SK-N-SH (cell line): ENCODE data around the gene NDUFS6. TPM values are rescaled to one million over a fixed set of nuclear protein-coding genes. Genes with fewer than 3 reads are reported as not detected.

ENCODE experiments used
- CTCF ChIA-PET: fragments of 300-600, 350-600 bp; formaldehyde crosslinking; extraction: SDS; loops from one replicate; lab custom pipeline; 2021; lab: Yijun Ruan, JAX
- POLR2A ChIA-PET: fragments of 350-600 bp; sonication (Branson Sonifier 250); formaldehyde crosslinking; extraction: SDS; loops from one replicate; lab custom pipeline; 2020; ENCODE audit warnings: antibody characterized with exemption, inconsistent platforms; lab: Yijun Ruan, JAX
- DNase-seq: peaks from one replicate; pipeline ENCODE4 v3.0.0; 2012
- H2AFZ ChIP-seq: fragments of 200-600 bp; sonication (generic); 2 replicates; pipeline ENCODE4 v1.8.1; 2016; ENCODE audit warnings: antibody characterized with exemption, mild to moderate bottlenecking, low read depth
- H3F3A ChIP-seq: fragments of 200-600 bp; sonication (generic); replicated peaks from 2 replicates; pipeline ENCODE3; 2016; ENCODE audit warnings: antibody characterized with exemption, mild to moderate bottlenecking; ENCODE audit not compliant: insufficient read depth
- H3K27ac ChIP-seq, 2 experiments: fragments of 200-500 bp in 1 of 2; fragments of 200-600 bp in 1 of 2; sonication (Bioruptor generic) in 1 of 2; sonication (generic), shearing (Covaris generic) in 1 of 2; 2 replicates each; pipeline versions ENCODE4 v1.5.1 to v1.6.1; 2014 to 2016; ENCODE audit warnings: low read depth in 2 of 2, inconsistent platforms in 1 of 2, low read length in 1 of 2, mild to moderate bottlenecking in 1 of 2, mixed read lengths in 1 of 2
- H3K27me3 ChIP-seq: fragments of 200-600 bp; sonication (generic), shearing (Covaris generic); 2 replicates; pipeline ENCODE4 v1.6.1; 2016; ENCODE audit warnings: mixed run types; ENCODE audit not compliant: insufficient read depth
- H3K36me3 ChIP-seq, 2 experiments: fragments of 200-500 bp in 1 of 2; fragments of 200-600 bp in 1 of 2; sonication (Bioruptor generic) in 1 of 2; sonication (generic) in 1 of 2; replicated peaks in 1 of 2; 2 replicates each; pipeline versions ENCODE3 to v1.5.1; 2014 to 2016; ENCODE audit warnings: low read length in 1 of 2, mild to moderate bottlenecking in 1 of 2; ENCODE audit not compliant: insufficient read depth in 2 of 2, control insufficient read depth in 1 of 2
- H3K4me1 ChIP-seq, 2 experiments: fragments of 200-500 bp in 1 of 2; fragments of 200-600 bp in 1 of 2; sonication (Bioruptor generic) in 1 of 2; sonication (generic), shearing (Covaris generic) in 1 of 2; 2 replicates each; pipeline versions ENCODE4 v1.5.1 to v1.6.1; 2014 to 2016; ENCODE audit warnings: low read depth in 1 of 2, low read length in 1 of 2, mixed run types in 1 of 2; ENCODE audit not compliant: insufficient read depth in 2 of 2, control insufficient read depth in 1 of 2
- H3K4me2 ChIP-seq: fragments of 200-600 bp; sonication (generic), shearing (Covaris generic); 2 replicates; pipeline ENCODE4 v1.6.1; 2017; ENCODE audit warnings: mixed run types
- H3K4me3 ChIP-seq, 2 experiments: fragments of 200-500 bp in 1 of 2; fragments of 200-600 bp in 1 of 2; sonication (Bioruptor generic) in 1 of 2; sonication (generic), shearing (Covaris generic) in 1 of 2; 2 replicates each; pipeline versions ENCODE4 v1.5.1 to v1.8.1; 2014 to 2016; ENCODE audit warnings: low read depth in 2 of 2, inconsistent platforms in 1 of 2, low read length in 1 of 2, mild to moderate bottlenecking in 1 of 2, mixed read lengths in 1 of 2, moderate library complexity in 1 of 2
- H3K79me2 ChIP-seq: fragments of 200-600 bp; sonication (generic); 2 replicates; pipeline ENCODE4 v1.8.1; 2017; ENCODE audit warnings: mild to moderate bottlenecking; ENCODE audit not compliant: insufficient read depth
- H3K9ac ChIP-seq: fragments of 200-600 bp; sonication (generic); 2 replicates; pipeline ENCODE4 v1.6.1; 2017; ENCODE audit warnings: mixed run types
- H3K9me2 ChIP-seq: fragments of 200-600 bp; sonication (generic); 2 replicates; pipeline ENCODE4 v1.6.1; 2017; ENCODE audit warnings: mixed run types
- H3K9me3 ChIP-seq: fragments of 200-600 bp; sonication (generic); 2 replicates; pipeline ENCODE4 v1.6.1; 2017; ENCODE audit warnings: mixed run types, mild to moderate bottlenecking, moderate library complexity
- H4K20me1 ChIP-seq: fragments of 200-600 bp; sonication (generic); 2 replicates; pipeline ENCODE4 v1.6.1; 2017; ENCODE audit warnings: mild to moderate bottlenecking, mixed run types; ENCODE audit not compliant: insufficient read depth
- ELF1 ChIP-seq: IDR thresholded peaks from 2 replicates; pipeline ENCODE4 v1.4.0; 2012
- EP300 ChIP-seq, 2 experiments: IDR thresholded peaks; 2 replicates each; pipeline versions ENCODE4 v1.4.0 to v1.6.1; 2012; ENCODE audit warnings: borderline replicate concordance in 1 of 2, low read depth in 1 of 2, low read length in 1 of 2
- EZH2phosphoT487 ChIP-seq: fragments of 200-600 bp; sonication (generic); IDR thresholded peaks from 2 replicates; pipeline ENCODE4 v1.6.1; 2017; ENCODE audit warnings: low read depth, mixed run types, mild to moderate bottlenecking, antibody characterized with exemption, moderate library complexity, borderline replicate concordance
- FOXJ3 ChIP-seq: sonication (generic); formaldehyde crosslinking; IDR thresholded peaks from 2 replicates; pipeline ENCODE4 v1.5.1; 2020; ENCODE audit warnings: mild to moderate bottlenecking, missing genetic modification reagents
- FOXM1 ChIP-seq: IDR thresholded peaks from 2 replicates; pipeline ENCODE4 v1.4.0; 2012; ENCODE audit warnings: low read depth, mild to moderate bottlenecking
- GATA2 ChIP-seq: sonication (generic); formaldehyde crosslinking; IDR thresholded peaks from 2 replicates; pipeline ENCODE4 v1.5.0; 2020; ENCODE audit warnings: mild to moderate bottlenecking, missing genetic modification reagents
- IRF3 ChIP-seq: fragments of 150-350 bp; IDR thresholded peaks from 2 replicates; pipeline ENCODE4 v1.6.1; 2016; ENCODE audit warnings: mild to moderate bottlenecking, low read depth, low read length
- MEF2A ChIP-seq: IDR thresholded peaks from 2 replicates; pipeline ENCODE4 v1.4.0; 2012; ENCODE audit warnings: low read depth, borderline replicate concordance
- MXI1 ChIP-seq: IDR thresholded peaks from 2 replicates; pipeline ENCODE4 v1.6.1; 2012; ENCODE audit warnings: mild to moderate bottlenecking, low read depth, low read length, improper control_type of control experiment
- NFIC ChIP-seq: IDR thresholded peaks from 2 replicates; pipeline ENCODE4 v1.4.0; 2012; ENCODE audit warnings: borderline replicate concordance
- NRF1 ChIP-seq: IDR thresholded peaks from 2 replicates; pipeline ENCODE4 v1.6.1; 2012; ENCODE audit warnings: low read depth, mild to moderate bottlenecking, low read length
- PBX3 ChIP-seq: IDR thresholded peaks from 2 replicates; pipeline ENCODE4; 2012
- POLR2AphosphoS5 ChIP-seq: IDR thresholded peaks from 2 replicates; pipeline ENCODE4 v1.6.1; 2012; ENCODE audit warnings: low read depth, low read length
- RCOR1 ChIP-seq: fragments of 150-350 bp; IDR thresholded peaks from 2 replicates; pipeline ENCODE4 v1.6.1; 2017; ENCODE audit warnings: antibody characterized with exemption, low read length
- REST ChIP-seq: IDR thresholded peaks from 2 replicates; pipeline ENCODE4 v1.6.1; 2012; ENCODE audit warnings: mild to moderate bottlenecking, low read depth, low read length, moderate library complexity
- RFX5 ChIP-seq: IDR thresholded peaks from 2 replicates; pipeline ENCODE4 v1.6.1; 2012; ENCODE audit warnings: mild to moderate bottlenecking, improper control_type of control experiment, low read length
- RXRA ChIP-seq: IDR thresholded peaks from 2 replicates; pipeline ENCODE4 v1.4.0; 2012; ENCODE audit warnings: low read depth, mild to moderate bottlenecking, borderline replicate concordance
- TAF1 ChIP-seq: IDR thresholded peaks from 2 replicates; pipeline ENCODE4 v1.6.1; 2012; ENCODE audit warnings: low read depth, mild to moderate bottlenecking, low read length, moderate library complexity, borderline replicate concordance
- TCF12 ChIP-seq: IDR thresholded peaks from 2 replicates; pipeline ENCODE4 v1.4.0; 2012
- USF1 ChIP-seq: IDR thresholded peaks from 2 replicates; pipeline ENCODE4 v1.4.0; 2012; ENCODE audit warnings: low read depth, borderline replicate concordance
- USF2 ChIP-seq: fragments of 150-350 bp; IDR thresholded peaks from 2 replicates; pipeline ENCODE4 v1.6.1; 2017; ENCODE audit warnings: antibody characterized with exemption, low read length, low read depth, borderline replicate concordance
- YY1 ChIP-seq: IDR thresholded peaks from 2 replicates; pipeline ENCODE4 v1.4.0; 2012; ENCODE audit warnings: low read depth, mild to moderate bottlenecking
- ZBTB33 ChIP-seq: IDR thresholded peaks from 2 replicates; pipeline ENCODE4 v1.4.0; 2012; ENCODE audit warnings: low read depth, borderline replicate concordance
- WGBS: methylation state at CpG from one replicate; pipeline ENCODE4 v1.1.6; 2017; ENCODE audit warnings: low lambda C conversion rate; 5-methylcytosine and 5-hydroxymethylcytosine counted together
- polyA plus RNA-seq, 3 experiments: library from polyadenylated mRNA; depleted of rRNA; stranded (reverse); fragments of >200 nt; gene quantifications; 2 replicates each; pipeline ENCODE4 v1.2.3, GENCODE V29; 2012

Gene NDUFS6
- polyA plus RNA-seq, 1 of the 3 experiments (the other 2 are of a cell fraction), result 316 TPM

- peak within 1 kb of the TSS; percentile 97 for H2AFZ ChIP-seq
- peaks cover 49% of the 10 kb centered on the region for H3K79me2 ChIP-seq
- ChIA-PET POLR2A (no interaction called here), CTCF (interaction anchor here (1.4 kb wide), 1 partner anchor 27 kb away, joined by 4 read pairs; no protein-coding TSS in a partner anchor)
- peak within 1 kb of the TSS; percentile 93 for H3K4me2 ChIP-seq
- peak; percentile 99 for DNase-seq
- H4K20me1 ChIP-seq, result no peaks in the 10 kb centered on the region
- peak within 1 kb of the TSS; percentile 73 for H3K9ac ChIP-seq
- H3K9me3 ChIP-seq, result no peaks in the 10 kb centered on the region
- H3K9me2 ChIP-seq, result no peaks in the 10 kb centered on the region
- H3K27ac ChIP-seq, result peak within 1 kb of the TSS; percentile 45 to 81; a peak in 3 of 4 replicates
- peaks cover 0 to 27% of the 10 kb centered on the region in 2 experiments; a peak in 1 of 4 replicates for H3K4me1 ChIP-seq
- peak within 1 kb of the TSS; percentile 93 to 99 for H3K4me3 ChIP-seq
- H3K36me3 ChIP-seq, result peaks cover 37 to 43% of the 10 kb centered on the region in 2 experiments
- 33% methylated on average over 41 of the region's 68 CpGs for WGBS
- no peaks in the 10 kb centered on the region for H3K27me3 ChIP-seq
- no peaks in the 10 kb centered on the region for H3F3A ChIP-seq
- TF ChIP-seq USF2, result peak; percentile 69
- TF ChIP-seq IRF3, result no peak
- no peak for TF ChIP-seq FOXJ3 (CRISPR knock-in tag)
- TF ChIP-seq NFIC, result no peak
- no peak for TF ChIP-seq POLR2AphosphoS5
- TF ChIP-seq ELF1, result no peak
- peak; percentile 72 for TF ChIP-seq MXI1
- no peak for TF ChIP-seq PBX3
- TF ChIP-seq RXRA, result no peak
- no peak for TF ChIP-seq FOXM1
- no peak for TF ChIP-seq EZH2phosphoT487
- no peak for TF ChIP-seq GATA2 (CRISPR knock-in tag)
- TF ChIP-seq REST, result no peak
- TF ChIP-seq TAF1, result no peak
- TF ChIP-seq YY1, result peak; percentile 95
- no peak for TF ChIP-seq MEF2A
- TF ChIP-seq USF1, result peak; percentile 93
- TF ChIP-seq RFX5, result no peak
- TF ChIP-seq EP300 (IDR thresholded peaks at IDR 0.05; ENCODE audit: borderline replicate concordance in 1 of 2, low read depth in 1 of 2, low read length in 1 of 2), result no peak
- 0 out of 2 replicates have a peak, but pooled peaks have one; percentile 5 for TF ChIP-seq TCF12
- no peak for TF ChIP-seq RCOR1
- no peak for TF ChIP-seq ZBTB33
- peak; percentile 81 for TF ChIP-seq NRF1
These were observed 1.4 kb upstream of the NDUFS6 start, which contains the start of gene MRPL36 for GRCh38 chr5:1799602-1800471. TSS of gene MRPL36 (minus strand) at chr5:1799837. CDS start at chr5:1798935, 902 bp downstream.
